Measurements from ENCODE around the gene ABCG1. TPM values are rescaled to one million over a fixed set of nuclear protein-coding genes. Genes with fewer than 3 reads are reported as not detected.

Gene ABCG1
- total RNA-seq, 1 donor from 2014 or later, result 1.3 TPM

DNA sequence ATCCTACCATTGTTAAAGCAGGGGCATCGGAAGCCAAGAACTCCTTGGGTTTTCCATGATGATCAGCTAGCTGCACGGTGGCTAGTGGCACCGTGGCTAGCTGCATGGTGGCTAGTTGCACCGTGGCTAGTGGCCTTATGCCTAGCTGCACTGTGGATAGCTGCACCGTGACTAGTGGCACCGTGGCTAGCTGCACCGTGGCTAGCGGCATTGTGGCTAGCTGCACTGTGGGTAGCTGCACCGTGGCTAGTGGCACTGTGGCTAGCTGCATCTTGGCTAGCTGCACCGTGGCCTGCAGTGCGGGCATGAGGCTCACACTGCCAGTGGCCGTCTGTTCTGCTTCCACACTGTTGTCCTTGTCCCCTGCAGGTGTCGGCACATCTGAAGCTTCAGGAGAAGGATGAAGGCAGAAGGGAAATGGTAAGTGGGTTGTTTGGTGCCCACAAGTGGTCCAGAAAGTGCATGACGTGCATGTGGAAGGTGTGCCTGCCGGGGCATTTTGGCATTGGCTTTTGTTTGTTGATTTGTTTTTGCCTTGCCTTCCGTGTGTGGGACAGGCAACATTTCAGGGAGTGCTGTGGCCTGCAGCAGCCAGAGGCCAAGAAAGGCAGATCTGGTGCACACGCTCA is 57.7 kb downstream of the ABCG1 start:
- Histone ChIP-seq H3K4me3 (ENCODE audit: insufficient read depth, low read depth, low read length) (no peak overlapping the region), H3K9ac (ENCODE audit: low read length) (no peak overlapping the region), H3K36me3 (ENCODE audit: insufficient read depth, low read length) (no peaks in the 10 kb centered on the region), H3K27ac (ENCODE audit: low read depth, low read length) (no peak overlapping the region), H3K4me1 (ENCODE audit: insufficient read depth, low read length) (peaks cover 3% of the 10 kb centered on the region), H4K20me1 (ENCODE audit: insufficient read depth, low read length) (no peaks in the 10 kb centered on the region), H2AFZ (ENCODE audit: low read depth, low read length) (no peak overlapping the region), H3K4me2 (ENCODE audit: low read length) (no peak overlapping the region), H3K79me2 (ENCODE audit: insufficient read depth, low read length) (no peaks in the 10 kb centered on the region), H3K27me3 (ENCODE audit: insufficient read depth, low read length) (no peaks in the 10 kb centered on the region), H3K9me3 (ENCODE audit: insufficient read depth, low read depth, low read length) (no peaks in the 10 kb centered on the region)
- no peaks in the 10 kb centered on the region for H3K9me3 Mint-ChIP-seq (ENCODE audit: unreplicated experiment)
- no peak overlapping the region for H3K4me3 Mint-ChIP-seq (ENCODE audit: unreplicated experiment)
- H3K4me1 Mint-ChIP-seq (ENCODE audit: low read depth, unreplicated experiment), result peaks cover 4% of the 10 kb centered on the region
- H3K27ac Mint-ChIP-seq (ENCODE audit: unreplicated experiment), result no peak overlapping the region
- DNase-seq (ENCODE audit: low read depth), result no peak
- no peaks in the 10 kb centered on the region for H3K36me3 Mint-ChIP-seq (ENCODE audit: low read depth, unreplicated experiment)
- no peak for TF ChIP-seq CTCF (IDR thresholded peaks at IDR 0.05; ENCODE audit: insufficient read depth, low read depth, low read length)
- no peak for TF ChIP-seq EZH2 (IDR thresholded peaks at IDR 0.05; ENCODE audit: insufficient read depth, low read length)
- peaks cover 18% of the 10 kb centered on the region for H3K27me3 Mint-ChIP-seq (ENCODE audit: low read depth, unreplicated experiment)
- FAIRE-seq, result no peak

DNA sequence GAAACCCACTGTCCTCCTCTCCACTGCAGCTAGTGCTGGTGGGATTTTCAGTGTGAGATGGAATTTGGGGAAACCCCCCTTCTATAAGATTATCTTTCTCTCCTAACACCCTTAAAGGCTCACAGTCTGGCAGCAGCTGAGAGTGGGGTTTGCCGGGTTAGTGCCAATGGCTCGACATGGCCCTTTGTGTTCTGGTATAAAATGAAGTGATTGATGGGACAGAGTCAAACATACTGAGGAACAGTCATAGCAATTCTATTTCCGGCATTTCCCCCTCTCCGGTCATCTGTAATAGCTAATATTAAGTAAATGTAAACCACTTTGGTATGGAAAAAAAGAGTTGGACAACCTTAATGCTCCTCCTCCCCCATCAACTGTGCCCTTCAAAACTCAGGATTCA is 58.7 kb downstream of the ABCG1 start:
- Mint-ChIP-seq H3K27me3 (ENCODE audit: low read depth, unreplicated experiment) (peaks cover 22% of the 10 kb centered on the region), H3K9me3 (ENCODE audit: unreplicated experiment) (no peaks in the 10 kb centered on the region)
- no peak for FAIRE-seq

More for the DNA sequence above, 58.7 kb downstream of the ABCG1 start:
- Mint-ChIP-seq H3K36me3 (ENCODE audit: low read depth, unreplicated experiment) (no peaks in the 10 kb centered on the region), H3K27ac (ENCODE audit: unreplicated experiment) (no peak overlapping the region), H3K4me3 (ENCODE audit: unreplicated experiment) (no peak overlapping the region), H3K4me1 (ENCODE audit: low read depth, unreplicated experiment) (peaks cover 4% of the 10 kb centered on the region)
- Histone ChIP-seq H3K27me3 (ENCODE audit: insufficient read depth, low read length) (no peaks in the 10 kb centered on the region), H3K4me1 (ENCODE audit: insufficient read depth, low read length) (peaks cover 3% of the 10 kb centered on the region), H3K36me3 (ENCODE audit: insufficient read depth, low read length) (no peaks in the 10 kb centered on the region), H3K9ac (ENCODE audit: low read length) (no peak overlapping the region), H3K4me3 (ENCODE audit: insufficient read depth, low read depth, low read length) (no peak overlapping the region), H4K20me1 (ENCODE audit: insufficient read depth, low read length) (no peaks in the 10 kb centered on the region), H3K9me3 (ENCODE audit: insufficient read depth, low read depth, low read length) (no peaks in the 10 kb centered on the region), H2AFZ (ENCODE audit: low read depth, low read length) (no peak overlapping the region), H3K79me2 (ENCODE audit: insufficient read depth, low read length) (no peaks in the 10 kb centered on the region), H3K27ac (ENCODE audit: low read depth, low read length) (no peak overlapping the region), H3K4me2 (ENCODE audit: low read length) (no peak overlapping the region)
- peak; percentile 16 for DNase-seq (ENCODE audit: low read depth)
- no peak for TF ChIP-seq EZH2 (IDR thresholded peaks at IDR 0.05; ENCODE audit: insufficient read depth, low read length)
- no peak for TF ChIP-seq CTCF (IDR thresholded peaks at IDR 0.05; ENCODE audit: insufficient read depth, low read depth, low read length)

Data from astrocyte (in vitro differentiated cells and primary cell).